ENCODE results near the gene CCT5. TPM values are rescaled to one million over a fixed set of nuclear protein-coding genes. Genes with fewer than 3 reads are reported as not detected.
"Not testable (repeated sequence)": the region's sequence is repeated elsewhere in the genome, so short reads cannot be mapped to it uniquely, and the experiment has no call there.

The CCT5 gene
- total RNA-seq, 1 donor from 2014 or later = 146 TPM

GRCh38 chr5:10246761-10247160, 3.3 kb upstream of the CCT5 start:
- no peak for DNase-seq (ENCODE audit: low spot score)

GRCh38 chr5:10247217-10247616, 2.9 kb upstream of the CCT5 start:
- DNase-seq (ENCODE audit: low spot score) = not testable (repeated sequence)

DNA sequence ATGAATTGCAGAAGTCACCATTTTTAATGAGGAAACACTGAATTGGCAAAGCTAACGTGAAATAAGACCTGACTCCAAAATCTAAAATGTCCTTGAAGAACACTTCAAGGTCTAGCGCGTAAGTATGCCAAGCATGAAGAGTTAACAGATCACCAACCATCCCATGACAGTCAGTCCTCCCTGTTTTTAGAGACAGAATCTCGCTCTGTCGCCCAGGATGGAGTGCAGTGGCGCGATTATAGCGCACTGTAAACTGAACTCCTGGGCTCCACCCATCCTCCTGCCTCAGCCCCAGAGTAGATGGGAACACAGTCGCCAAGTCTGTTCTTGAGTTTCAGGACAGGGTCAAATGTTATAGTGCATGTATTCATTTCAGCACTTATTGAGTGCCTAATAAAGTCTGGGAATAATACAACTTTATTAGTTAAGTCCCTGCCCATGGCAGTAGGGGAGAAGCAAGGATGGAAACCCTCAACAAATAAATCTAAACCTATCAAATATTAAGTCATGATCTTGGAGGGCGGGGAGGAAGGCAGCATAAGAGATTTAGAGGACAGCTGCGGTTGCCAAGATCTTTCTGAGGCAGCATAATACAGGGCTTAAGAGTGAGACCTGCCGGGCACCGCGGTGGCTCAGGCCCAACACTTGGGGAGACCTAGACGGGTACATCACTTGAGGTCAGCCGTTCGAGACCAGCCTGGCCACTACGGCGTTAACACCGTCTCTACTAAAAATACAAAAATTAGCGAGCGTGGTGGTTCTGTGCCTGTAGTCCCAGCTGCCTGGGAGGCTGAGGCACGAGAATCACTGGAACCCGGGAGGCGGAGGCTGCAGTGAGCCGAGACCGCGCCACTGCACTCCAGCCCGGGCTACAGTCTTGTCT, 1.5 kb upstream of the CCT5 start:
- no peak for DNase-seq (ENCODE audit: low spot score)

GRCh38 chr5:10250806-10251276, 761 bp downstream of the CCT5 start:
- no peak for DNase-seq (ENCODE audit: low spot score)

- DNase-seq (ENCODE audit: low spot score) = no peak
Measured at GRCh38 chr5:10251405-10251804, 1.3 kb downstream of the CCT5 start.

GRCh38 chr5:10253390-10253789, 3.3 kb downstream of the CCT5 start:
- no peak for DNase-seq (ENCODE audit: low spot score)

GRCh38 chr5:10254686-10255085, 4.6 kb downstream of the CCT5 start:
- no peak for DNase-seq (ENCODE audit: low spot score)

- DNase-seq (ENCODE audit: low spot score) = no peak
Measured at GRCh38 chr5:10257870-10258269, 7.8 kb downstream of the CCT5 start.

DNA sequence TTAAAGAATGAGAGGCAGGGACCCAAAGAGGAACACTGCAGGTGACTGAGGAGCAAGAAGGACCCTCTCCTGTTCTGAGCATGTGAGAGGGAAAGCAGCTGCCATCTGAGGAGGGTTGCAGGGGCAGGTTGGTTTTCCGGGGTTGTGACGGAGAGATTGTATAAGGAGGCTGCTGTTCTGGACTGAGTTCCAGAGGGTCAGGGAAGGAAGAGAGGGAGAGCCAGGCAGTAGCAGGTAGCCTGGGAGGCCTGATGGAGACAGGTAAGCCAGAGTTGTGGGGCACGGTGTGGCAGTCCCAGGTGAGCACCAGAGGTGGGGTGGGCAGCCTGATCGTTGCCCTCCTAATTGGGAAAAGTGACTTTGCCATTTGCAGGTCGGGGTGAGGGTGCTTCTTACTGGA, 9.8 kb downstream of the CCT5 start:
- no peak for DNase-seq (ENCODE audit: low spot score)

GRCh38 chr5:10261065-10261464, 11.0 kb downstream of the CCT5 start:
- no peak for DNase-seq (ENCODE audit: low spot score)

- DNase-seq (ENCODE audit: low spot score) = peak; percentile 28
Measured at GRCh38 chr5:10262121-10262774, 12.2 kb downstream of the CCT5 start.

DNA sequence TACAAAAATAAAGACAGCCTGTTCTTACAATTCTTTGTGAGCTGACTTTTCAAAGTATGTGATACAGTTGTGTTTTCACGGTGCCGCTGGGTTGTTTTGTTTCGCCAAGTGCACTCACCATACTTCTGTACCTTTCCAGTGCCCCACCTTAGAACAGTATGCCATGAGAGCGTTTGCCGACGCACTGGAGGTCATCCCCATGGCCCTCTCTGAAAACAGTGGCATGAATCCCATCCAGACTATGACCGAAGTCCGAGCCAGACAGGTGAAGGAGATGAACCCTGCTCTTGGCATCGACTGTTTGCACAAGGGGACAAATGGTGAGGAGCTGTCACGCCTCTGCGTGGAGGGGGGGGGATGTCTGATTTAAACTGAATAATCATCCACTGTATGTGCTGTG, 12.9 kb downstream of the CCT5 start:
- DNase-seq (ENCODE audit: low spot score) = no peak

DNA sequence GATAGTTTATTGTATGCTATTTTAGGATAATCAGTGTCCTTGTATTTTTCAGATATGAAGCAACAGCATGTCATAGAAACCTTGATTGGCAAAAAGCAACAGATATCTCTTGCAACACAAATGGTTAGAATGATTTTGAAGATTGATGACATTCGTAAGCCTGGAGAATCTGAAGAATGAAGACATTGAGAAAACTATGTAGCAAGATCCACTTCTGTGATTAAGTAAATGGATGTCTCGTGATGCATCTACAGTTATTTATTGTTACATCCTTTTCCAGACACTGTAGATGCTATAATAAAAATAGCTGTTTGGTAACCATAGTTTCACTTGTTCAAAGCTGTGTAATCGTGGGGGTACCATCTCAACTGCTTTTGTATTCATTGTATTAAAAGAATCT, 14.5 kb downstream of the CCT5 start:
- peak; percentile 7 for DNase-seq (ENCODE audit: low spot score)

DNA sequence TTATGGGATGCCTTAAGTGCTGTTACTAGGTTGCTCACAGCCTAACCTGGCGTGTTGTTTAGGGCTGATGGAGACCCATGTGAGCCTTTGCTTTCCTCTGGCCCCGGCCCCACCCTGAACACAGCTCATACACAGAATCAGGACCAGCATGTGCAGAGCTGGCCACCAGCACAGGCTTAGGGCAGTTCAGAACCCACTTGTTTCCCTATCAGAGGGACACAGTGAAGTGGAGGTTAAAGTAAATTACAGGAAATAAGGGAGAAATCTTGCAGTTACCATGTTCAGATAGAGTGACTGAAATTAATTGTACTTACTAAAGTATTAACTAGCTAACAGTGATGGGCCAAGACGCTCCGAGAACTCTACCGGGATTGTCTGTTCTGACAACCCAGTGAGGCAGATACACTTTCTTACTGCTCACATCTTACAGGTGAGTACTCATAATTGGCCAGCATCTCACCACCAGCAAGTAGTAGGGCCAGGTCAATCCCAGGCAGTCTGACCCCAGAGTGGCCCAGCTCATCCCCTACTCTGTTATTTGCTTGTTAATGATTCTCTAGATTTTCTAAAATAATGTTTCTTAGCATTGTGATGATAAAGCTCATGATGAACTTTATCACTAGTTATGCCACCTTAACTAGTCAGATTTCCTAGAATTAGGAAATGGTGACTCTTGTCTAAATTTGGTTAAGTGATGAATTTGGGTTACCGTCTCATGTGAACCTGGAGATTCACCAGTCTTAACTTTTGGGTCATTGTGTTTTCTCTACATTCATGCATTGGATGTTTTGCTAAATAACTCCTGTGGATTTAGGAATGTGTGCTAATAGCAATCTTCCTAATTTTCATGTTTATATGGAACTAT, 15.4 kb downstream of the CCT5 start:
- no peak for DNase-seq (ENCODE audit: low spot score)

DNA sequence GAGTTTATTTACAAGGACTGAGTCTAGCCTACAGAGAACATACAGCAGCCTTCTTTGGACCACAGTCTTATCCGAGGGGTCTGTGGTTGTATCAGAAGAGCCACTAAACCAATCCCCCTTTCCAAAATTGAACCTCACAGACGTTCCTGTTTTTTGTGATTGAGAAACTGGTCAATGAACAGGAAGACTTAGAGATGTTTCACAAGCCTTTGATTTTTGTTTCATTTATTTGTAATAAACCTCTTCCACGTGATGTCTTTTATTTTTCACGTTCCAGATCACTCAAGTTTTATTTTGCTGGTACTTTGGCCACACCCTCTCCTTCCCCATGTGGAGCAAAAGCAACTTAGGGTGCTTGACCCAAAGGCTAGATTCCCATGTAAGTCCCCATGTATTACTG, 16.1 kb downstream of the CCT5 start:
- DNase-seq (ENCODE audit: low spot score) = no peak

DNA sequence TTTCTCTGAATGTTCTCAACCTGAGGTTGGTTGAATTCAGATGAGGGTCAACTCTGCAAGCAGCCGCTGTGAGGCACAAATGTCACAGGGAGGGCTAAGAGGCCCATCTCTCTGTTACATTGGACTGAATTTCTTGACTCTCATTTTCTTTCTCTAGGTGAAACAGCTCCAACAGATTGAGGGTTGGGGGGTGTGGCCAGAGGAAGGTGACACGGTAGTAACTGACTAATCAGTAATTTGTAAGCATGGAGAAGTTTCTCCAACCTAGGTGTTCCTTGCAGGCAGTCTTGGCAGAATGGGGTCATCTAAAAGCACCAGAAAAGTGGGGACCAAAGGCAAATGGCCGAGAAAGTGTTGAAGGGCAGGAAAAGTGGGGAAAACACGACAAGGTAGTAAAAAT, 16.8 kb downstream of the CCT5 start:
- DNase-seq (ENCODE audit: low spot score) = no peak

GRCh38 chr5:10268100-10268499, 18.0 kb downstream of the CCT5 start:
- no peak for DNase-seq (ENCODE audit: low spot score)

GRCh38 chr5:10272053-10272874, 22.2 kb downstream of the CCT5 start:
- no peak for DNase-seq (ENCODE audit: low spot score)

DNA sequence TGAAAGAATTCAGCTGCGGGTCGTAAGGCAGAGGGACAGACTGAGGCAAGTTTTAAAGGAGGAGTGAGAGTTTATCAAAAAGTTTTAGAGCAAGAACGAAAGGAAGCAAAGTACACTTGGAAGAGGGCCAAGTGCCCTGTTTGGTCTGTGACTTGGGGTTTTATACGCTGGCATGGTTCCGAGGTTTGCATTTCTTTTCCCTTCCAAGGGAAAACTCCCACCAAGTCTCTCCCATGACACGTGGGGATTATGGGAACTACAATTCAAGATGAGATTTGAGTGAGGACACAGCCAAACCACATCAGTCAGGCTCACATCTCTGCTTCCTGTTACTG, 22.8 kb downstream of the CCT5 start:
- DNase-seq (ENCODE audit: low spot score) = not testable (repeated sequence)

- DNase-seq (ENCODE audit: low spot score) = no peak
Measured at GRCh38 chr5:10275460-10275859, 25.4 kb downstream of the CCT5 start.

- no peak for DNase-seq (ENCODE audit: low spot score)
Measured at GRCh38 chr5:10275991-10276390, 25.9 kb downstream of the CCT5 start.

Measured in umbilical cord (tissue), 2 donors.